ENCODE data around the gene HIGD2A. TPM values are rescaled to one million over a fixed set of nuclear protein-coding genes. Genes with fewer than 3 reads are reported as not detected.

HIGD2A gene, protein sequence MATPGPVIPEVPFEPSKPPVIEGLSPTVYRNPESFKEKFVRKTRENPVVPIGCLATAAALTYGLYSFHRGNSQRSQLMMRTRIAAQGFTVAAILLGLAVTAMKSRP
- total RNA-seq (100 to 1,000 TPM; 164 to 215 (median 180) TPM), polyA plus RNA-seq (349 TPM)
- long read RNA-seq, donor 1, transcript HIGD2A-201 (2 exons, 668 nt), result major isoform, 98 of 98 reads
- long read RNA-seq, donor 1, partial matches to known transcripts, result 0 of 98 reads
- long read RNA-seq, donor 1, other reads (novel, unspliced or antisense), result 0 of 98 reads
- long read RNA-seq, donor 2, transcript HIGD2A-201 (2 exons, 668 nt), result major isoform, 76 of 87 reads
- long read RNA-seq, donor 2, partial matches to known transcripts, result 0 of 87 reads
- long read RNA-seq, donor 2, other reads (novel, unspliced or antisense), result 11 of 87 reads
- long read RNA-seq, donor 3, transcript HIGD2A-201 (2 exons, 668 nt), result major isoform, 42 of 46 reads
- long read RNA-seq, donor 3, partial matches to known transcripts, result 0 of 46 reads
- long read RNA-seq, donor 3, other reads (novel, unspliced or antisense), result 4 of 46 reads
- long read RNA-seq, donor 4, transcript HIGD2A-201 (2 exons, 668 nt), result major isoform, 43 of 45 reads
- long read RNA-seq, donor 4, partial matches to known transcripts, result 2 of 45 reads
- long read RNA-seq, donor 4, other reads (novel, unspliced or antisense), result 0 of 45 reads

DNA sequence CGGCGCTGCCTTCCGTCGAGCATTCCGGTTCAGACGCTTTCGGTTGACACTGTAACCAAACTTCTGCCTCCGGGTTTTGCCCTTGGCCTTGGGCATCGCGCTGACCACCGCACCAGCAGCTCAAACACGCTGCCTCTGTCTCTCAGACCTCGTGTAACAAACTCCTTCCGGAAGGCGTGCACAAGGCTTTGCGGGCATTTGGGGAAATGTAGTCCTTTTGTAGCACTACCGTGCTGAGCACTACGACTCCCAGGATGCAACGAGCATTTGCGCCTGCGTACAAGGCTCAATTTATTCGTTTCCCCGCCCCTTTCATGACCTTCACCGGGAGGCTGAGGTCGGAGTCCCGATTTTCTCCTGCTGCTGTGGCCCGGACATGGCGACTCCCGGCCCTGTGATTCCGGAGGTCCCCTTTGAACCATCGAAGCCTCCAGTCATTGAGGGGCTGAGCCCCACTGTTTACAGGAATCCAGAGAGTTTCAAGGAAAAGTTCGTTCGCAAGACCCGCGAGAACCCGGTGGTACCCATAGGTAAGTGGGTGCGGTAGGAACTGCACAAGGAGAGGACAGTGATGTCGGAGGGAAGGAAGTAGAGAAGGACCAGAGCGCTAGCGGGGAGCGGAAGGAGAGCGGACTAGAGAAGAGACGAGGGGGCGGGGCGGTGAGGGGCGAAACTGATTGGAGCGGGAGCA is at the start of gene HIGD2A, which contains the start of gene NOP16:
HIGD2A (plus strand) TSS at position 308 of the 691 bp plus-strand sequence; CDS start at position 377, 69 bp downstream.
NOP16 (minus strand) TSS at position 155 of the 691 bp plus-strand sequence; CDS start at position 96, 59 bp downstream.
- DNase-seq (peak; percentile 99 to 100 (median 100)), ATAC-seq (peak; percentile 96)
- Histone ChIP-seq H3K9me3 (ENCODE audit: control insufficient read depth, low read length) (no peaks in the 10 kb centered on the region), H3K4me1 (ENCODE audit: control insufficient read depth, insufficient read depth, low read length) (peaks cover 2% of the 10 kb centered on the region), H3K4me3 (ENCODE audit: low read length) (peak within 1 kb of the TSS; percentile 76), H3K27me3 (ENCODE audit: control insufficient read depth, insufficient read depth) (no peaks in the 10 kb centered on the region), H3K27ac (ENCODE audit: low read length) (peak within 1 kb of the TSS; percentile 94)
- under 1% methylated on average over 47 of the region's 47 CpGs for WGBS
- intact Hi-C loops (cut with DNase I), result no loop called here

DNA sequence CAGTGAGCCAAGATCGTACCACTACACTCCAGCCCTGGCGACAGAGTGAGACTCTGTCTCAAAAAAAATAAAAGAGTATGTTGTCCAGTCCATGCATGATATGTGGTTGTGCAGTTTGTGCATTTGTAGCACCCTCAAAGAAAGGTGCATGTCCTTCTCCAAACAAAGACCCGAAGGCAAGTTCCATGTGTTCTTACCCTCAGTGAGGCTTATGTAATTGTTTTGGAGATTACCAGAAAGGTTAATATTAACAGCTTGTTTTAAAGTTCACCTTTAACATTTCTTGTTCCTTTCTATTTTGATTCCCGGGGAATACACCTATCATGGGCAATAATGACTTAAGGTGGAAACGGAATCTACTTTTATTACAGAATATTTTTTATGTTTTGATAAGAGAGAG is 49.2 kb upstream of the HIGD2A start:
- Histone ChIP-seq H3K27ac (ENCODE audit: low read length) (no peak overlapping the region), H3K4me1 (ENCODE audit: control insufficient read depth, insufficient read depth, low read length) (no peaks in the 10 kb centered on the region), H3K27me3 (ENCODE audit: control insufficient read depth, insufficient read depth) (no peaks in the 10 kb centered on the region), H3K9me3 (ENCODE audit: control insufficient read depth, low read length) (no peaks in the 10 kb centered on the region), H3K4me3 (ENCODE audit: low read length) (no peak overlapping the region)
- DNase-seq, result no peak
- intact Hi-C loops (cut with DNase I), result no loop called here
- 96% methylated on average over 5 of the region's 5 CpGs for WGBS
- no peak for ATAC-seq

DNA sequence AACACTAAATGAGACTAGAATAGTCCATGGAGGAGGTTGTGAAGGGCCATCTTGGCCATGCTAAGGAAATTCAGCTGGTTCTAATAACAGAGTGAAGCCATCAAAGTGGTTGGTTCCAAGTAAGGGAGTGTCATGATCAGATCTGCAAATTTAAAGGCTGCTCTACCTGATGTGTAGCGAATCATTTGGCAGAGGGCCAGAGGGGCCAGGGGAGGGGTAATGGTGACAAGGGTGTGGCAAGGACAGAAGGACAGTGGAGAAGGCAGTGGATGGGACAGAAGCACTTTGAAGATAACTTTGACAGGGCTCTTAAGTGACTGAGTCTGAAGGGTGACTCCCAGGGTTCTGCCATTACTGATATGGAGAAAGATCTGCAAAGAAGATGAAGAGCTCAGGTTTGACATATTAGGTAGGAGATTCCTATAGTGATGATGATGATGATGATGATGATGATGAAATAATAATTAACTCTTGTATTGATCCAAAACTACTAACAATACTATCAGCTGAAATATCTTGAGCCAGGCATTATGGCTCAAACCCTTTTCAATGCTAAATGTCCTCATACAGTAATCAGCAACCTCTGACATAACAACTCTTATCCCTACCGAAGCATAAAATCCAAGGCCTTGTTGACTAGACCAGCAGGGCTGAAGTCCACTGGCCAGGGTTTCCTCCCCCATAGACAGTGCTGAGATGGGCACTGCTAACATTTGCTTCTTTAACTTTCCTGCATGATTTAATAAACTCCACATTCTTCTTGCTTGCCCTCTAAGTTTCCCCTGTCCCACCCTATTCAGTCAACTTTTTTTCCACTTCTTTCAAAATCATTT is 47.0 kb upstream of the HIGD2A start:
- 90% methylated on average over 2 of the region's 2 CpGs for WGBS

DNA sequence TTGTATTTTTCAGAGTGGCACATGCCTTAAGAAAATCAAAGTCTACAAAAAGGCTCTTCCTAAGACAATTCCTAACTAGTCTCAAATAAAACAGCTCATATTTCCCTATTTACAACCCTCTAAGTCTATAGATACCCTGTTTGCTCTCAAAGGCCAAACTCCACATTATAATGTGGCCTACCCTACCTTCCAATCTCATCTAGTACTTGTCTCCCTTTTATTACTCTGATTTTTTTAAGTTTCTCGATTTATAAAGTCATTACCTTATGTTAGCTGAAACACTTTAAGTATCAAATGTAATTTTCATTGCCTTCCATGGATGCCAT is 46.4 kb upstream of the HIGD2A start:
- WGBS, result 95% methylated on average over 1 of the region's 1 CpG
- no peak for DNase-seq
- no peaks in the 10 kb centered on the region for H3K9me3 ChIP-seq (ENCODE audit: control insufficient read depth, low read length)
- H3K27me3 ChIP-seq (ENCODE audit: control insufficient read depth, insufficient read depth), result no peaks in the 10 kb centered on the region
- H3K4me1 ChIP-seq (ENCODE audit: control insufficient read depth, insufficient read depth, low read length), result no peaks in the 10 kb centered on the region
- no peak for ATAC-seq
- no peak overlapping the region for H3K27ac ChIP-seq (ENCODE audit: low read length)
- no peak overlapping the region for H3K4me3 ChIP-seq (ENCODE audit: low read length)
- intact Hi-C loops (cut with DNase I), result no loop called here

More for the DNA sequence above, 47.0 kb upstream of the HIGD2A start:
- H3K4me1 ChIP-seq (ENCODE audit: control insufficient read depth, insufficient read depth, low read length), result no peaks in the 10 kb centered on the region
- no peaks in the 10 kb centered on the region for H3K9me3 ChIP-seq (ENCODE audit: control insufficient read depth, low read length)
- H3K27ac ChIP-seq (ENCODE audit: low read length), result no peak overlapping the region
- H3K4me3 ChIP-seq (ENCODE audit: low read length), result no peak overlapping the region
- intact Hi-C loops (cut with DNase I), result no loop called here
- H3K27me3 ChIP-seq (ENCODE audit: control insufficient read depth, insufficient read depth), result no peaks in the 10 kb centered on the region
- DNase-seq (no peak), ATAC-seq (no peak)

DNA sequence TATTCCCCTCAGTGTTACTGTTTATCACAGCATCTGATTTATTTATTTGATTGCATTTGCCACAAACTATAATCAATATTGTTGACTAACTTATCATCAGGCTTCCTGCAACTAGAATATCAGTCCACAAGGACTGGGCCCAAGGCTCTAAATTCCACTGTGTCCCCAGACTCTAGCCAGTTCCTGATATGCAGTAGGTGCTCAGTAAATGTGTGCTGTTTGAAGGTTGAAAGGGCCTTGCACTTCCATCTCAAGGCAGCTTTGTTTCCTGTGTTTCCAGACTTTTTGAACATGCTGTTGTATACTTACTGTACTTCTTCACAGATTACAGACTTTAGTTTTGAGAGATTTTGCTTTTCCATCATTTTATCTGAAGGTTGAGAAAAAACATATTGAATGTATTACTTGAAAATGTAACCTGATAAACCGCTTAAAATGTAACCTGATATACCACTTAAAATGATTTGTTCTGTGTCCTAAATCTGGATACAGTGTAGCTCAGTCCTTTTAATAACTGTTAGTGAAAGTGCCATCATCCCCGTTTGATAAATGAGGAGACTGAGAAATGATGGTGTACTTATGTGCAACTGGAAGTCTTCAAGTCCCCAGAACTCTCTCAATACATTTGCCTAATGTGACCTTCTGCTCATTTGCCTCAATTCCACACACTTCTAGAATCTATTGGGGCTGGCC is 45.6 kb upstream of the HIGD2A start:
- DNase-seq, result no peak
- H3K4me1 ChIP-seq (ENCODE audit: control insufficient read depth, insufficient read depth, low read length), result no peaks in the 10 kb centered on the region
- no peak overlapping the region for H3K4me3 ChIP-seq (ENCODE audit: low read length)
- 50% methylated on average over 2 of the region's 2 CpGs for WGBS
- no peaks in the 10 kb centered on the region for H3K27me3 ChIP-seq (ENCODE audit: control insufficient read depth, insufficient read depth)
- no peak for ATAC-seq
- intact Hi-C loops (cut with DNase I), result no loop called here
- H3K9me3 ChIP-seq (ENCODE audit: control insufficient read depth, low read length), result no peaks in the 10 kb centered on the region
- no peak overlapping the region for H3K27ac ChIP-seq (ENCODE audit: low read length)

DNA sequence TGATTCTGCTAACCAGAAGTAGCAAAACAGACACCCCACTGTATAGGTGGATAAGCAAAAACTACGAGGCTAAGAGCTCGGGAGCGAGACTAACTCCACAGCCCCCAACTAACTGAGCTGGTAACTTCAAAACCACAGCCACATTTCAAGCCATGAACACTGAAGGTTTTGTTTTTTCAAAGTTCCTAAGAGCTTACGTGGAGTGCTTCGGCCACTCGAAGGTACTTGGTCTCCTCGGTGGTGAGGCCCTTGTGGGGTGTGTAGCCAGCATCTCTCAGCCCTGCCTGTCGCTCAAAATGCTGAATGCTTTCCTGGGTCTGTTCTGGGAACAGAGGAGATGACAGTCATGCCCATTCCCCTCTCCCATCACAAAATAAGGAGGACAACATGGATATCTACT is 38.1 kb upstream of the HIGD2A start:
- H3K4me3 ChIP-seq (ENCODE audit: low read length), result no peak overlapping the region
- no peaks in the 10 kb centered on the region for H3K27me3 ChIP-seq (ENCODE audit: control insufficient read depth, insufficient read depth)
- intact Hi-C loops (cut with DNase I), result no loop called here
- H3K9me3 ChIP-seq (ENCODE audit: control insufficient read depth, low read length), result no peaks in the 10 kb centered on the region
- DNase-seq (no peak), ATAC-seq (no peak)
- H3K27ac ChIP-seq (ENCODE audit: low read length), result no peak overlapping the region
- WGBS, result 95% methylated on average over 8 of the region's 8 CpGs
- H3K4me1 ChIP-seq (ENCODE audit: control insufficient read depth, insufficient read depth, low read length), result no peaks in the 10 kb centered on the region

DNA sequence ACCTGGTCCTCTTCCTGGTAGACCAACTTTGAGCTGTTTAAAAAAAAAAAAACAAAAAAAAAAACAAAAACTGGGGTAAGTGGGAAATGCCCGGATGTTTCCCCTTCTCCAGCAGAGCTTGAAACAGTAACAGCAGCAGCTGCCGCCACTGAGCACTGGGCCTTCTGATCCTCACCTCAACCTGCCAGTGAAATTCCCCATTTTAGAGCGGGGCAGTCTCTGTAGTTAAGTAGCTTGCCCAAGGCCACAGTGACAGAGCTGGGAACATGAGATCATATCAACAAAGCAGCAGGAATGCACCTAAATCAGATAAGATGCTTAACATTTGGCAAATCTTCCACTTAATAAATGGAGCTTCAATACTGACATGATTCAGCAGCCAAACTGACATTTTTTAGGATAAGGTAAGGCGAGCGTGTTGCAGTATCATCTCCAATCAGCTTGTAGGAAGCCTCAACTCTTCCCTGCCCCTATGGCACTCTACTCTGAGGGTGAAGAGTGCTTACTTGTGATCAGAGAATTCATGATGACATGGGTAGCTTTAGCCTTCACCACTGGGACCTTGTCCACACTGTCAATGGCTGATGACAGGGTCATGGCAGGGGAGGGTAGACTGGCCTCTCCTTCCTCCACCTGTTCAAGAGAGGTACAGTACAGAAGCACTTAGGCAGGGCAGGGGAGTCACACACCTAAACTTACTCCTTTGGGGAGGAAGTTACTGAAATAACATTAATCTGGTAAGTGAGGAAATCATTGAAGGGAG is 36.3 kb upstream of the HIGD2A start:
- Histone ChIP-seq H3K4me1 (ENCODE audit: control insufficient read depth, insufficient read depth, low read length) (no peaks in the 10 kb centered on the region), H3K27me3 (ENCODE audit: control insufficient read depth, insufficient read depth) (no peaks in the 10 kb centered on the region), H3K27ac (ENCODE audit: low read length) (no peak overlapping the region), H3K9me3 (ENCODE audit: control insufficient read depth, low read length) (no peaks in the 10 kb centered on the region), H3K4me3 (ENCODE audit: low read length) (no peak overlapping the region)
- intact Hi-C loops (cut with DNase I), result no loop called here
- ATAC-seq, result no peak
- DNase-seq, result no peak
- WGBS, result 94% methylated on average over 5 of the region's 5 CpGs

DNA sequence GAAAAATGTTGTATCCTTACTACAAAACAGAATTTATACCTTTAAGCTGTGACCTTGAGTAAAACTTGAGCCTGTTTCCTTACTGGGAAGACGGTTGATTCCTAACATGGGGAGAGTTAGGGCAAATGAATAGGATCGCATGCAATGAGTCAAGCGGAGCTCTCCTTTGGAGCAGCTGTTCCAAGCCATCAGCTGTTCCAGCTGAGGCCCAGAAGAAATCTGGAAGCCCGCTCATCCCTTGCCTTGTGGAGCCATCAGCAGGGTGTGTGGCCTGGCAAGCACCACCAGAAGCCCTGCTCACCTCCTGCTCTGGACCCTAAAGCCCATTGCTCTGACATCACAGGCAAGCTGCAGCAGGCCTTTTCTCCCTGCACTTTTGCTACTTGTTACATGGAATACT is 35.0 kb upstream of the HIGD2A start:
- no peaks in the 10 kb centered on the region for H3K27me3 ChIP-seq (ENCODE audit: control insufficient read depth, insufficient read depth)

DNA sequence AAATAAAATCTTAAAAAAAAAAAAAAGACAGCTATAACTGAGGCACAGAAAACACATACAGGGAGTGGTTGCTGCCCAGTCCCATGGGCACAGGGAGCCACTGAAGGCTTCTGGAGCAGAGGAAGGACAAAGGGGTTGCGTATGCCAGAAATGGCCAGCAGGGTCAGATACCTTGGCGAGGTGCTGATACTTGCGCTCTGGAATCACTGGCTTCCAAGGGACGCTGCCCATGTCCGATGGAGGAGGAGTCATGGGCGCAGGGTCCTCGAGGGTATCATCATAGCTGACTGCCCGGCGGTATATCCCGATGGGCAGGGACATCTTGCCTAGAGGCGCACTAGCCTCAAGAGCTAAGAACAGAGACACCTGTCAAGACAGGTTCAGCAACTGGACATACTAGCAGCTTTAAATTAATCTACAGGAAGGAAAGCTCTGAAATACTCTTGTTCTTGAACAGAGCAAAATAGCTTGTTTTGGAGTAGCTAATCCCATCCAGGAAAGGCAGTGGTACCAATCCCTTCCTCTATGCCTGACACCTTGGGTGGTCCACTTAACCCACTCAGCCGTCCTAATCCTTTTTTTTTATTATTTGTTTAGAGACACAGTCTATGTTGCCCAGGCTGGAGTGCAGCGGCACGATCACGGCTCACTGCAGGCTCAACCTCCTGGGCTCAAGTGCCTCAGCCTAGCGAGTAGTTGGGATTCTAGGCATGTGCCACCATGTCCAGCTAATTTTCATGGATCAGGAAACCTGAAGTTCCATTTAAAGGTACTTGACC is 33.0 kb upstream of the HIGD2A start:
- no peak for ATAC-seq
- intact Hi-C loops (cut with DNase I), result no loop called here
- Histone ChIP-seq H3K4me1 (ENCODE audit: control insufficient read depth, insufficient read depth, low read length) (no peaks in the 10 kb centered on the region), H3K27ac (ENCODE audit: low read length) (no peak overlapping the region), H3K4me3 (ENCODE audit: low read length) (no peak overlapping the region), H3K27me3 (ENCODE audit: control insufficient read depth, insufficient read depth) (no peaks in the 10 kb centered on the region), H3K9me3 (ENCODE audit: control insufficient read depth, low read length) (no peaks in the 10 kb centered on the region)
- no peak for DNase-seq
- 91% methylated on average over 16 of the region's 16 CpGs for WGBS

More for the DNA sequence above, 35.0 kb upstream of the HIGD2A start:
- H3K9me3 ChIP-seq (ENCODE audit: control insufficient read depth, low read length), result no peaks in the 10 kb centered on the region
- no peak for ATAC-seq
- H3K27ac ChIP-seq (ENCODE audit: low read length), result no peak overlapping the region
- DNase-seq, result no peak
- H3K4me3 ChIP-seq (ENCODE audit: low read length), result no peak overlapping the region
- 97% methylated on average over 4 of the region's 4 CpGs for WGBS
- H3K4me1 ChIP-seq (ENCODE audit: control insufficient read depth, insufficient read depth, low read length), result no peaks in the 10 kb centered on the region
- intact Hi-C loops (cut with DNase I), result no loop called here
